GM12872 (cell line): Measurements from ENCODE around the gene MEP1A.

Experiments
- TF ChIP-seq, protein P1 (sequence below): IDR thresholded peaks from 3 replicates; pipeline ENCODE4 v1.5.1; 2011; ENCODE audit warnings: low read depth, mild to moderate bottlenecking, low read length, moderate library complexity; ENCODE audit not compliant: insufficient read depth

MEP1A gene

GRCh38 chr6:46848684-46849360 is 55.6 kb downstream of the MEP1A start:
- TF ChIP-seq, protein P1, sequence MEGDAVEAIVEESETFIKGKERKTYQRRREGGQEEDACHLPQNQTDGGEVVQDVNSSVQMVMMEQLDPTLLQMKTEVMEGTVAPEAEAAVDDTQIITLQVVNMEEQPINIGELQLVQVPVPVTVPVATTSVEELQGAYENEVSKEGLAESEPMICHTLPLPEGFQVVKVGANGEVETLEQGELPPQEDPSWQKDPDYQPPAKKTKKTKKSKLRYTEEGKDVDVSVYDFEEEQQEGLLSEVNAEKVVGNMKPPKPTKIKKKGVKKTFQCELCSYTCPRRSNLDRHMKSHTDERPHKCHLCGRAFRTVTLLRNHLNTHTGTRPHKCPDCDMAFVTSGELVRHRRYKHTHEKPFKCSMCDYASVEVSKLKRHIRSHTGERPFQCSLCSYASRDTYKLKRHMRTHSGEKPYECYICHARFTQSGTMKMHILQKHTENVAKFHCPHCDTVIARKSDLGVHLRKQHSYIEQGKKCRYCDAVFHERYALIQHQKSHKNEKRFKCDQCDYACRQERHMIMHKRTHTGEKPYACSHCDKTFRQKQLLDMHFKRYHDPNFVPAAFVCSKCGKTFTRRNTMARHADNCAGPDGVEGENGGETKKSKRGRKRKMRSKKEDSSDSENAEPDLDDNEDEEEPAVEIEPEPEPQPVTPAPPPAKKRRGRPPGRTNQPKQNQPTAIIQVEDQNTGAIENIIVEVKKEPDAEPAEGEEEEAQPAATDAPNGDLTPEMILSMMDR, result peak; percentile 85

GRCh38 chr6:46849361-46849690 is 56.1 kb downstream of the MEP1A start:
- TF ChIP-seq, protein P1, result no peak

DNA sequence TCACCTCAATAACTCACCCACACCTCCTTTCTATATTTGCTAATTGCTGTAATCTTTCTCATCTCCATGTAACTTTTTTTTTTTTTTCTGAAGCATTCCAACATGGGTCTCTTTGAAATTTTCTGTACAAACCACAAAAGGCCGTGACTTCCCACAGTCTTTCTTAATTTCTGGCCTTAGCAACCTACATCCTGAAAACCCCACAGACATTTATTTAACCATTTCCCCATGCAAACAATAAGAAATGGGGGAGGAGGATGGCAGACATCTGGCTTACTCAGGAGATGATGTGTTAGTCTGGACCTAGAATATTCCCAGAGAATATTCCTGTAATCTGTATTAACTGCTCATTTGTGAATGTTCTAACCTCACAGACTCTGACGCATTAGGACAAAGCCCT is 57.6 kb downstream of the MEP1A start:
- TF ChIP-seq, protein P1, result no peak

- TF ChIP-seq, protein P1, result peak; percentile 75
Observed at GRCh38 chr6:46855966-46856365, 62.8 kb downstream of the MEP1A start.

DNA sequence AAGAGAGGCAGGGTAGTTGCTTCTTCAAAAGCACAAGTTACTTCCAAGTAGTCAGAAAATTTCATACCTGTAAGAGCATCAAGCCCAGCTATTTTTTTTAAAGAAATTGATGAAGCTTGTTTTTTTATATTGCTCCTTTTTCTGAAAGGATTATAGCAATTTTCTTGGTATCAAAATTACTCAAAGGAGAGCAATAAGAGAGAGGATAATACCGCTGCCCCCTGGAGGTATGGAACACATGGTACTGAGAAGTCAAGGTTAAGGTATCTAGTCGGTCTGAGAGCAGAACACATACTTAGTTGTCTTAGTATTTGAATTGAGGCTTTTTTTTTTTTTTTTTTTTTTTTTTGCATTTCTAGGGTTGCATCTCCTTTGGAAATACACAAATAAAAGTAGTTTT is 69.2 kb downstream of the MEP1A start:
- TF ChIP-seq, protein P1, result no peak

DNA sequence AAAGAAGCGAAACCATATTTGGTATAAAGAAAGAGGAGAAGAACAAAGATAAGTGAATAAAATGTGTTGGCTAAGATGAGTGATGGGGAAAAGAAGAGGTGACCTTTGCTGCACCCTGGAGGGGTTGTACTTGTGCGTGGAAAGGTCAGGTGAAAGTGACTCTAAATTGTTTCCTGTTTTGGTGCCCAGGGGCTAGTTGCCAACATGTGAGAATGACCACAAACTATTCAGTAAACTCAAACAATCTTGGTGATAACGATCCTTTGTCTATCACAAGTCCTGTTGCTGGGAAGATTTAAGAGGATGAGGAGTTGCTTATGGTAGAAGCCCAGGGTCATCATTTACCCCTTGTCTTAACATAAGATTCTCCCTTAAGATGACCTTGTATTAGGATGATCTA is 70.6 kb downstream of the MEP1A start:
- TF ChIP-seq, protein P1, result no peak

- TF ChIP-seq, protein P1, result no peak
Observed at GRCh38 chr6:46865221-46865620, 72.0 kb downstream of the MEP1A start.

- TF ChIP-seq, protein P1, result no peak
Observed at GRCh38 chr6:46867411-46867810, 74.2 kb downstream of the MEP1A start.
